K562 (cell line): ENCODE results near the gene IL11. TPM values are rescaled to one million over a fixed set of nuclear protein-coding genes. Genes with fewer than 3 reads are reported as not detected.
A peak's percentile ranks its signal among the peaks of the same experiment; 100 is the strongest.

Experiments used
- CCAR2 ChIP-seq: fragments of 200-400 bp; formaldehyde crosslinking; IDR thresholded peaks from 2 replicates; pipeline ENCODE4 v1.6.1; 2017; ENCODE audit warnings: mild to moderate bottlenecking, low read depth, low read length
- CXXC5 ChIP-seq: fragments of 250-450 bp; sonication (Bioruptor Pico); IDR thresholded peaks from 2 replicates; pipeline ENCODE4 v1.8.0; 2022; ENCODE audit warnings: inconsistent platforms, mild to moderate bottlenecking, moderate library complexity
- ELF4 ChIP-seq: fragments of 450-650 bp; formaldehyde crosslinking; IDR thresholded peaks from 2 replicates; pipeline ENCODE4 v1.4.0; 2022; ENCODE audit warnings: missing genetic modification characterization
- HDAC6 ChIP-seq: IDR thresholded peaks from 2 replicates; pipeline ENCODE4 v1.6.1; 2012; ENCODE audit warnings: low read depth, mild to moderate bottlenecking, control low read depth, inconsistent platforms, low read length, moderate library complexity
- IRF9 ChIP-seq: fragments of 450-650 bp; IDR thresholded peaks from 2 replicates; pipeline ENCODE4 v1.6.1; 2016; ENCODE audit warnings: missing biosample characterization, missing genetic modification characterization
- L3MBTL2 ChIP-seq: fragments of 450-650 bp; IDR thresholded peaks from 2 replicates; pipeline ENCODE4 v1.6.1; 2016; ENCODE audit warnings: mild to moderate bottlenecking, moderate library complexity
- NCOA1 ChIP-seq: fragments of 450-650 bp; IDR thresholded peaks from 2 replicates; pipeline ENCODE4 v1.6.1; 2016; ENCODE audit warnings: low read depth
- RHOXF2B ChIP-seq: fragments of 250-450 bp; sonication (Bioruptor Pico); conservative IDR thresholded peaks from 2 replicates; pipeline ENCODE4 v1.5.1; 2021
- SIRT6 ChIP-seq: IDR thresholded peaks from one replicate; pipeline ENCODE4 v1.6.1; 2012; ENCODE audit warnings: low read depth, mild to moderate bottlenecking, control low read depth, inconsistent platforms, low read length, moderate library complexity
- SUPT5H ChIP-seq: fragments of 450-650 bp; IDR thresholded peaks from 2 replicates; pipeline ENCODE4 v1.6.1; 2016
- ZKSCAN1 ChIP-seq: fragments of 150-350 bp; IDR thresholded peaks from 2 replicates; pipeline ENCODE4 v1.6.1; 2016; ENCODE audit warnings: low read depth, low read length
- ZNF511 ChIP-seq: sonication (generic); formaldehyde crosslinking; IDR thresholded peaks from 2 replicates; pipeline ENCODE4 v1.8.0; 2022; ENCODE audit warnings: mild to moderate bottlenecking, missing genetic modification reagents
- polyA plus RNA-seq, 8 experiments: library from polyadenylated mRNA; depleted of rRNA in 4 of 8; stranded (reverse) in 5 of 8; unstranded in 3 of 8; fragments of >200 nt; fragmentation: Nextera tagmentation in 2 of 8; fragmentation: Illumina TruSeq in 1 of 8; extraction: Ambion mirVana in 2 of 8; extraction: Trizol in 1 of 8; gene quantifications; 2 replicates each; pipeline versions ENCODE4 v1.2.1 to v1.2.3, GENCODE V29; 2011 to 2014; ENCODE audit warnings: inconsistent platforms in 1 of 8, missing spikeins in 1 of 8
- total RNA-seq, 7 experiments: library from RNA; depleted of rRNA in 6 of 7; stranded (reverse); fragments of >200 nt in 6 of 7; fragmentation: Illumina TruSeq in 2 of 7; extraction: Trizol in 2 of 7; gene quantifications; 2 replicates each; pipeline versions ENCODE4 v1.2.1 to v1.2.3, GENCODE V29; 2011 to 2021; ENCODE audit warnings: low replicate concordance in 1 of 7
- TF ChIP-seq, protein P1 (sequence below): fragments of 200-600 bp; sonication (generic); IDR thresholded peaks from one replicate; pipeline ENCODE4 v1.6.1; 2012; ENCODE audit warnings: mild to moderate bottlenecking, low read depth, low read length, inconsistent platforms
- TF ChIP-seq, protein P2 (sequence below): fragments of 450-650 bp; conservative IDR thresholded peaks from 2 replicates; pipeline ENCODE4 v1.6.1; 2016; ENCODE audit warnings: missing genetic modification characterization, low read depth, mild to moderate bottlenecking, control low read depth, missing compliant biosample characterization

The IL11 gene
- total and polyA plus RNA-seq, 9 of the 15 experiments (the other 6 are each of a cell fraction or from before 2014, with no cell fraction given) = 0.04 to 0.42 (median 0.06) TPM; not detected in 6

DNA sequence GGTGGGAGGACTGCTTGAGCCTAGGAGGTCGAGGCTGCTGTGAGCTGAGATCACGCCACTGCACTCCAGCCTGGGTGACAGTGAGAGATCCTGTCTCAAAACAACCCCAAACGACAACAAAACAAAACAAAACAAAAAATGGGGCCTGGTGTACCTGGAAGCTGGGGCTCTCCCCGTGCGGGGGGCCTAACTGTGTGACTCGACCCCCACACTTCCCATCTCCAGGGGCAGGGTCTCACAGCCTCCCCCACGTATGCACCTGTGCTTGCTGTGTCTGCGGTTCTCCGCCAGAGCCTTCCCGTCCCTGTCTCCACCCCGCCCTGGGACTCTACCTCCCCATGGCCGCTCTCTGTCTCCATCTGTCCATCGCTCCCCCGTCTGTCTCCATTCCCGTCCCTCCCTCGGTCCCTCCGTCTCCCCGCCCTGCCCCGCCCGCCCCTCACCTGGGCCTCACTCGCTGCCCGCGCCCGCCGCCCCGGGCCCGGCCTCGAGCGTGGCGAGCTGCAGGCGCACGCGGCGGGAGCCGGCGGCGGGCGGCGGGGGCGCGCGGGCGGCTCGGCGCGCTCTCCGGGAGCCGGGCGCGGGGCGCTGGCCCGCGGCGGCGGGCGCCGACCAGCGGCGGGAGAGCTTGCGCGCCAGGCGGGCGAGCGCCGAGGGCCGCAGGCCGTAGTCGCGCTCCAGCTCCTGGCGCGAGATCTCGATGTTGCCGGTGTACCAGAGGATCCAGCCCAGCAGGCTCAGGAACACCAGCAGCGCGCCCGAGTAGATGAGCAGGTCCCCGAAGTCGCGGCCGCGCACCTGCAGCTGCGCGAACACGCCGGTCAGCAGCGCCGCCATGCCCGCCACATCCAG lies 13.2 kb upstream of the IL11 start (continued):
- TF ChIP-seq, protein P1, sequence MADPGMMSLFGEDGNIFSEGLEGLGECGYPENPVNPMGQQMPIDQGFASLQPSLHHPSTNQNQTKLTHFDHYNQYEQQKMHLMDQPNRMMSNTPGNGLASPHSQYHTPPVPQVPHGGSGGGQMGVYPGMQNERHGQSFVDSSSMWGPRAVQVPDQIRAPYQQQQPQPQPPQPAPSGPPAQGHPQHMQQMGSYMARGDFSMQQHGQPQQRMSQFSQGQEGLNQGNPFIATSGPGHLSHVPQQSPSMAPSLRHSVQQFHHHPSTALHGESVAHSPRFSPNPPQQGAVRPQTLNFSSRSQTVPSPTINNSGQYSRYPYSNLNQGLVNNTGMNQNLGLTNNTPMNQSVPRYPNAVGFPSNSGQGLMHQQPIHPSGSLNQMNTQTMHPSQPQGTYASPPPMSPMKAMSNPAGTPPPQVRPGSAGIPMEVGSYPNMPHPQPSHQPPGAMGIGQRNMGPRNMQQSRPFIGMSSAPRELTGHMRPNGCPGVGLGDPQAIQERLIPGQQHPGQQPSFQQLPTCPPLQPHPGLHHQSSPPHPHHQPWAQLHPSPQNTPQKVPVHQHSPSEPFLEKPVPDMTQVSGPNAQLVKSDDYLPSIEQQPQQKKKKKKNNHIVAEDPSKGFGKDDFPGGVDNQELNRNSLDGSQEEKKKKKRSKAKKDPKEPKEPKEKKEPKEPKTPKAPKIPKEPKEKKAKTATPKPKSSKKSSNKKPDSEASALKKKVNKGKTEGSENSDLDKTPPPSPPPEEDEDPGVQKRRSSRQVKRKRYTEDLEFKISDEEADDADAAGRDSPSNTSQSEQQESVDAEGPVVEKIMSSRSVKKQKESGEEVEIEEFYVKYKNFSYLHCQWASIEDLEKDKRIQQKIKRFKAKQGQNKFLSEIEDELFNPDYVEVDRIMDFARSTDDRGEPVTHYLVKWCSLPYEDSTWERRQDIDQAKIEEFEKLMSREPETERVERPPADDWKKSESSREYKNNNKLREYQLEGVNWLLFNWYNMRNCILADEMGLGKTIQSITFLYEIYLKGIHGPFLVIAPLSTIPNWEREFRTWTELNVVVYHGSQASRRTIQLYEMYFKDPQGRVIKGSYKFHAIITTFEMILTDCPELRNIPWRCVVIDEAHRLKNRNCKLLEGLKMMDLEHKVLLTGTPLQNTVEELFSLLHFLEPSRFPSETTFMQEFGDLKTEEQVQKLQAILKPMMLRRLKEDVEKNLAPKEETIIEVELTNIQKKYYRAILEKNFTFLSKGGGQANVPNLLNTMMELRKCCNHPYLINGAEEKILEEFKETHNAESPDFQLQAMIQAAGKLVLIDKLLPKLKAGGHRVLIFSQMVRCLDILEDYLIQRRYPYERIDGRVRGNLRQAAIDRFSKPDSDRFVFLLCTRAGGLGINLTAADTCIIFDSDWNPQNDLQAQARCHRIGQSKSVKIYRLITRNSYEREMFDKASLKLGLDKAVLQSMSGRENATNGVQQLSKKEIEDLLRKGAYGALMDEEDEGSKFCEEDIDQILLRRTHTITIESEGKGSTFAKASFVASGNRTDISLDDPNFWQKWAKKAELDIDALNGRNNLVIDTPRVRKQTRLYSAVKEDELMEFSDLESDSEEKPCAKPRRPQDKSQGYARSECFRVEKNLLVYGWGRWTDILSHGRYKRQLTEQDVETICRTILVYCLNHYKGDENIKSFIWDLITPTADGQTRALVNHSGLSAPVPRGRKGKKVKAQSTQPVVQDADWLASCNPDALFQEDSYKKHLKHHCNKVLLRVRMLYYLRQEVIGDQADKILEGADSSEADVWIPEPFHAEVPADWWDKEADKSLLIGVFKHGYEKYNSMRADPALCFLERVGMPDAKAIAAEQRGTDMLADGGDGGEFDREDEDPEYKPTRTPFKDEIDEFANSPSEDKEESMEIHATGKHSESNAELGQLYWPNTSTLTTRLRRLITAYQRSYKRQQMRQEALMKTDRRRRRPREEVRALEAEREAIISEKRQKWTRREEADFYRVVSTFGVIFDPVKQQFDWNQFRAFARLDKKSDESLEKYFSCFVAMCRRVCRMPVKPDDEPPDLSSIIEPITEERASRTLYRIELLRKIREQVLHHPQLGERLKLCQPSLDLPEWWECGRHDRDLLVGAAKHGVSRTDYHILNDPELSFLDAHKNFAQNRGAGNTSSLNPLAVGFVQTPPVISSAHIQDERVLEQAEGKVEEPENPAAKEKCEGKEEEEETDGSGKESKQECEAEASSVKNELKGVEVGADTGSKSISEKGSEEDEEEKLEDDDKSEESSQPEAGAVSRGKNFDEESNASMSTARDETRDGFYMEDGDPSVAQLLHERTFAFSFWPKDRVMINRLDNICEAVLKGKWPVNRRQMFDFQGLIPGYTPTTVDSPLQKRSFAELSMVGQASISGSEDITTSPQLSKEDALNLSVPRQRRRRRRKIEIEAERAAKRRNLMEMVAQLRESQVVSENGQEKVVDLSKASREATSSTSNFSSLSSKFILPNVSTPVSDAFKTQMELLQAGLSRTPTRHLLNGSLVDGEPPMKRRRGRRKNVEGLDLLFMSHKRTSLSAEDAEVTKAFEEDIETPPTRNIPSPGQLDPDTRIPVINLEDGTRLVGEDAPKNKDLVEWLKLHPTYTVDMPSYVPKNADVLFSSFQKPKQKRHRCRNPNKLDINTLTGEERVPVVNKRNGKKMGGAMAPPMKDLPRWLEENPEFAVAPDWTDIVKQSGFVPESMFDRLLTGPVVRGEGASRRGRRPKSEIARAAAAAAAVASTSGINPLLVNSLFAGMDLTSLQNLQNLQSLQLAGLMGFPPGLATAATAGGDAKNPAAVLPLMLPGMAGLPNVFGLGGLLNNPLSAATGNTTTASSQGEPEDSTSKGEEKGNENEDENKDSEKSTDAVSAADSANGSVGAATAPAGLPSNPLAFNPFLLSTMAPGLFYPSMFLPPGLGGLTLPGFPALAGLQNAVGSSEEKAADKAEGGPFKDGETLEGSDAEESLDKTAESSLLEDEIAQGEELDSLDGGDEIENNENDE = no peak
- TF ChIP-seq HDAC6 (no peak), SUPT5H (no peak), CXXC5 (CRISPR knock-in tag) (peak; percentile 70), CCAR2 (no peak), SIRT6 (no peak), L3MBTL2 (peak; percentile 76), ELF4 (peak; percentile 36; the same call in 1 of the 2 replicates), NCOA1 (no peak), RHOXF2B (CRISPR knock-in tag) (no peak), ZNF511 (CRISPR knock-in tag) (no peak), IRF9 (no peak), ZKSCAN1 (no peak)
- TF ChIP-seq, protein P2, sequence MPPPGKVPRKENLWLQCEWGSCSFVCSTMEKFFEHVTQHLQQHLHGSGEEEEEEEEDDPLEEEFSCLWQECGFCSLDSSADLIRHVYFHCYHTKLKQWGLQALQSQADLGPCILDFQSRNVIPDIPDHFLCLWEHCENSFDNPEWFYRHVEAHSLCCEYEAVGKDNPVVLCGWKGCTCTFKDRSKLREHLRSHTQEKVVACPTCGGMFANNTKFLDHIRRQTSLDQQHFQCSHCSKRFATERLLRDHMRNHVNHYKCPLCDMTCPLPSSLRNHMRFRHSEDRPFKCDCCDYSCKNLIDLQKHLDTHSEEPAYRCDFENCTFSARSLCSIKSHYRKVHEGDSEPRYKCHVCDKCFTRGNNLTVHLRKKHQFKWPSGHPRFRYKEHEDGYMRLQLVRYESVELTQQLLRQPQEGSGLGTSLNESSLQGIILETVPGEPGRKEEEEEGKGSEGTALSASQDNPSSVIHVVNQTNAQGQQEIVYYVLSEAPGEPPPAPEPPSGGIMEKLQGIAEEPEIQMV = no peak
